PFSK-1 (cell line): Measurements from ENCODE around the gene PPID.

Source experiments
- POLR2AphosphoS5 ChIP-seq: IDR thresholded peaks from 2 replicates; pipeline ENCODE4 v1.6.1; 2012; ENCODE audit warnings: low read depth, mild to moderate bottlenecking, control low read depth, low read length, moderate library complexity
- REST ChIP-seq, 2 experiments: IDR thresholded peaks; 2 replicates each; pipeline versions ENCODE4 v1.6.1 to v1.8.0; 2011 to 2012; ENCODE audit warnings: low read depth in 2 of 2, low read length in 2 of 2, control low read depth in 1 of 2, inconsistent platforms in 1 of 2, mild to moderate bottlenecking in 1 of 2, moderate library complexity in 1 of 2; ENCODE audit not compliant: insufficient read depth in 1 of 2

GRCh38 chr4:158728236-158728635, 5.0 kb upstream of the PPID start:
- TF ChIP-seq REST (IDR thresholded peaks at IDR 0.05; ENCODE audit: insufficient read depth in 1 of 2, low read depth in 2 of 2, low read length in 2 of 2) (no peak), POLR2AphosphoS5 (no peak)
